GM23338 (cell line): ENCODE data around the gene TRPM7. TPM values are rescaled to one million over a fixed set of nuclear protein-coding genes. Genes with fewer than 3 reads are reported as not detected.

ENCODE experiments used
- ATAC-seq: fragments of 200-7000 bp; cut with Tn5 transposase; 3 replicates; pipeline ENCODE4 v1.9.1; 2020
- DNase-seq: peaks from one replicate; pipeline ENCODE4 v3.0.0-alpha.2; 2015; ENCODE audit warnings: low spot score
- H2AFZ ChIP-seq: fragments of 200-600 bp; sonication (generic); 2 replicates; pipeline ENCODE4 v1.8.0; 2016; ENCODE audit warnings: antibody characterized with exemption, mild to moderate bottlenecking, moderate library complexity
- H3F3A ChIP-seq: fragments of 200-600 bp; sonication (generic); replicated peaks from 2 replicates; pipeline ENCODE4 v1.8.0; 2017; ENCODE audit warnings: antibody characterized with exemption, mixed run types, low read depth
- H3K27ac ChIP-seq: fragments of 200-600 bp; sonication (generic); 2 replicates; pipeline ENCODE4 v1.6.1; 2016; ENCODE audit warnings: low read depth
- H3K27me3 ChIP-seq: fragments of 200-600 bp; sonication (generic); 2 replicates; pipeline ENCODE4 v1.8.0; 2016; ENCODE audit warnings: mild to moderate bottlenecking, mixed run types, moderate library complexity; ENCODE audit not compliant: insufficient read depth
- H3K36me3 ChIP-seq: fragments of 200-600 bp; sonication (generic); 2 replicates; pipeline ENCODE4 v1.8.0; 2016; ENCODE audit warnings: mild to moderate bottlenecking; ENCODE audit not compliant: insufficient read depth
- H3K4me1 ChIP-seq: fragments of 200-600 bp; sonication (generic); 2 replicates; pipeline ENCODE4 v1.8.0; 2016; ENCODE audit warnings: mild to moderate bottlenecking, moderate library complexity; ENCODE audit not compliant: insufficient read depth
- H3K4me2 ChIP-seq: fragments of 200-600 bp; sonication (generic); 2 replicates; pipeline ENCODE4 v1.7.1; 2017; ENCODE audit warnings: mixed run types
- H3K4me3 ChIP-seq: fragments of 200-600 bp; sonication (generic); 2 replicates; pipeline ENCODE4 v1.6.1; 2016; ENCODE audit warnings: mixed run types
- H3K79me2 ChIP-seq: fragments of 200-600 bp; sonication (generic); replicated peaks from 2 replicates; pipeline ENCODE4 v1.8.0; 2017; ENCODE audit warnings: mild to moderate bottlenecking; ENCODE audit not compliant: insufficient read depth
- H3K9me2 ChIP-seq: fragments of 200-600 bp; sonication (generic); 2 replicates; pipeline ENCODE4 v1.8.0; 2017; ENCODE audit not compliant: insufficient read depth
- H4K20me1 ChIP-seq: fragments of 200-600 bp; sonication (generic); replicated peaks from 2 replicates; pipeline ENCODE4 v1.8.0; 2017; ENCODE audit warnings: mild to moderate bottlenecking; ENCODE audit not compliant: insufficient read depth
- H3K27ac Mint-ChIP-seq: 2 replicates; pipeline ENCODE4 v1.8.0; 2020; ENCODE audit warnings: inconsistent platforms, mild to moderate bottlenecking, moderate library complexity, mixed read lengths
- H3K27me3 Mint-ChIP-seq: 3 replicates; pipeline ENCODE4 v1.8.0; 2022; ENCODE audit warnings: low read depth, mild to moderate bottlenecking, moderate library complexity, mixed read lengths, inconsistent platforms; ENCODE audit not compliant: insufficient read depth, poor library complexity
- H3K36me3 Mint-ChIP-seq: 3 replicates; pipeline ENCODE4 v1.8.0; 2021; ENCODE audit warnings: low read depth, mild to moderate bottlenecking, inconsistent platforms, moderate library complexity, mixed read lengths
- H3K4me1 Mint-ChIP-seq: 3 replicates; pipeline ENCODE4 v1.8.0; 2020; ENCODE audit warnings: mild to moderate bottlenecking, inconsistent platforms, mixed read lengths
- H3K4me3 Mint-ChIP-seq: 3 replicates; pipeline ENCODE4 v1.8.0; 2021; ENCODE audit warnings: moderate library complexity, mild to moderate bottlenecking, inconsistent platforms, mixed read lengths
- H3K9me3 Mint-ChIP-seq: 3 replicates; pipeline ENCODE4 v1.8.0; 2020; ENCODE audit warnings: moderate library complexity, mild to moderate bottlenecking, inconsistent platforms, mixed read lengths
- CREB1 ChIP-seq: fragments of 250-450 bp; sonication (Bioruptor Pico); IDR thresholded peaks from 2 replicates; pipeline ENCODE4 v1.5.0; 2020; ENCODE audit warnings: low read depth, mild to moderate bottlenecking, moderate library complexity
- CTCF ChIP-seq, 2 experiments: fragments of 200-600 bp in 1 of 2; sonication (generic) in 1 of 2; conservative IDR thresholded peaks; 2 replicates each; pipeline versions ENCODE4 v1.5.1 to v1.6.1; 2016 to 2017; ENCODE audit warnings: antibody characterized with exemption in 2 of 2, low read depth in 2 of 2, mild to moderate bottlenecking in 2 of 2, moderate library complexity in 1 of 2
- EZH2 ChIP-seq: fragments of 200-600 bp; sonication (generic); IDR thresholded peaks from one replicate; pipeline ENCODE4 v1.8.0; 2017; ENCODE audit warnings: antibody characterized with exemption, mild to moderate bottlenecking, low read depth; ENCODE audit not compliant: unreplicated experiment
- EZH2phosphoT487 ChIP-seq: fragments of 200-600 bp; sonication (generic); IDR thresholded peaks from one replicate; pipeline ENCODE4 v1.8.1; 2018; ENCODE audit warnings: antibody characterized with exemption; ENCODE audit not compliant: unreplicated experiment
- JUNB ChIP-seq: IDR thresholded peaks from one replicate; pipeline ENCODE4 v1.6.1; 2016; ENCODE audit warnings: antibody characterized with exemption; ENCODE audit not compliant: unreplicated experiment
- NANOG ChIP-seq: IDR thresholded peaks from 2 replicates; pipeline ENCODE4 v1.6.1; 2016; ENCODE audit warnings: antibody characterized with exemption, borderline replicate concordance
- POLR2AphosphoS5 ChIP-seq: IDR thresholded peaks from 2 replicates; pipeline ENCODE4 v1.6.1; 2016; ENCODE audit warnings: antibody characterized with exemption, low read depth
- REST ChIP-seq: IDR thresholded peaks from one replicate; pipeline ENCODE4 v1.6.1; 2018; ENCODE audit warnings: antibody characterized with exemption; ENCODE audit not compliant: unreplicated experiment
- STAT1 ChIP-seq: IDR thresholded peaks from one replicate; pipeline ENCODE4 v1.6.1; 2016; ENCODE audit warnings: antibody characterized with exemption; ENCODE audit not compliant: unreplicated experiment
- ZNF114 ChIP-seq: fragments of 250-450 bp; sonication (Bioruptor Pico); IDR thresholded peaks from 2 replicates; pipeline ENCODE4 v1.5.0; 2020; ENCODE audit warnings: mild to moderate bottlenecking, moderate library complexity
- ZNF331 ChIP-seq: fragments of 250-450 bp; sonication (Bioruptor Pico); IDR thresholded peaks from 2 replicates; pipeline ENCODE4 v1.5.0; 2020; ENCODE audit warnings: low read depth, mild to moderate bottlenecking, moderate library complexity
- polyA plus RNA-seq: library from polyadenylated mRNA; unstranded; fragments of >200 nt; fragmentation: Nextera tagmentation; extraction: Ambion mirVana; gene quantifications from 2 replicates; pipeline ENCODE4 v1.2.1, GENCODE V29; 2016
- total RNA-seq: library from RNA; depleted of rRNA; stranded (reverse); fragments of >200 nt; shearing (Covaris generic); gene quantifications from 2 replicates; pipeline ENCODE4 v1.2.3, GENCODE V29; 2014
- TF ChIP-seq, protein P1 (sequence below): IDR thresholded peaks from 2 replicates; pipeline ENCODE4 v1.6.1; 2016; ENCODE audit warnings: antibody characterized with exemption
- TF ChIP-seq, protein P2 (sequence below): fragments of 250-450 bp; sonication (Bioruptor Pico); IDR thresholded peaks from 2 replicates; pipeline ENCODE4 v1.5.0; 2020; ENCODE audit warnings: mild to moderate bottlenecking, moderate library complexity

TRPM7 gene
- total and polyA plus RNA-seq, 2 experiments from 2014 or later = 8.3 to 41.0 TPM

GRCh38 chr15:50562735-50563640 is 123.6 kb downstream of the TRPM7 start:
- no peak overlapping the region for H3K4me3 Mint-ChIP-seq

More at GRCh38 chr15:50562735-50563640, 123.6 kb downstream of the TRPM7 start:
- Histone ChIP-seq H3K79me2 (no peaks in the 10 kb centered on the region; the same call in 1 of the 2 replicates), H4K20me1 (peaks cover 4% of the 10 kb centered on the region), H3K9me2 (no peaks in the 10 kb centered on the region), H3K36me3 (peaks cover 19% of the 10 kb centered on the region), H3K4me2 (no peak overlapping the region), H3K4me3 (no peak overlapping the region), H3K27ac (no peak overlapping the region; the same call in 1 of the 2 replicates), H3F3A (no peaks in the 10 kb centered on the region), H3K4me1 (no peaks in the 10 kb centered on the region), H2AFZ (no peak overlapping the region), H3K27me3 (no peaks in the 10 kb centered on the region)
- Mint-ChIP-seq H3K27me3 (no peaks in the 10 kb centered on the region), H3K36me3 (peaks cover 14% of the 10 kb centered on the region; the same call in 1 of the 3 replicates), H3K27ac (no peak overlapping the region; the same call in 1 of the 2 replicates), H3K4me1 (no peaks in the 10 kb centered on the region), H3K9me3 (no peaks in the 10 kb centered on the region)
- no peak for TF ChIP-seq STAT1
- no peak for TF ChIP-seq REST
- no peak for TF ChIP-seq NANOG
- no peak for TF ChIP-seq EZH2phosphoT487
- no peak for TF ChIP-seq JUNB
- TF ChIP-seq CREB1 (CRISPR knock-in tag) = no peak
- no peak for TF ChIP-seq ZNF331
- TF ChIP-seq POLR2AphosphoS5 = no peak
- TF ChIP-seq, protein P1, sequence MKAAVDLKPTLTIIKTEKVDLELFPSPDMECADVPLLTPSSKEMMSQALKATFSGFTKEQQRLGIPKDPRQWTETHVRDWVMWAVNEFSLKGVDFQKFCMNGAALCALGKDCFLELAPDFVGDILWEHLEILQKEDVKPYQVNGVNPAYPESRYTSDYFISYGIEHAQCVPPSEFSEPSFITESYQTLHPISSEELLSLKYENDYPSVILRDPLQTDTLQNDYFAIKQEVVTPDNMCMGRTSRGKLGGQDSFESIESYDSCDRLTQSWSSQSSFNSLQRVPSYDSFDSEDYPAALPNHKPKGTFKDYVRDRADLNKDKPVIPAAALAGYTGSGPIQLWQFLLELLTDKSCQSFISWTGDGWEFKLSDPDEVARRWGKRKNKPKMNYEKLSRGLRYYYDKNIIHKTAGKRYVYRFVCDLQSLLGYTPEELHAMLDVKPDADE = no peak
- TF ChIP-seq, protein P2, sequence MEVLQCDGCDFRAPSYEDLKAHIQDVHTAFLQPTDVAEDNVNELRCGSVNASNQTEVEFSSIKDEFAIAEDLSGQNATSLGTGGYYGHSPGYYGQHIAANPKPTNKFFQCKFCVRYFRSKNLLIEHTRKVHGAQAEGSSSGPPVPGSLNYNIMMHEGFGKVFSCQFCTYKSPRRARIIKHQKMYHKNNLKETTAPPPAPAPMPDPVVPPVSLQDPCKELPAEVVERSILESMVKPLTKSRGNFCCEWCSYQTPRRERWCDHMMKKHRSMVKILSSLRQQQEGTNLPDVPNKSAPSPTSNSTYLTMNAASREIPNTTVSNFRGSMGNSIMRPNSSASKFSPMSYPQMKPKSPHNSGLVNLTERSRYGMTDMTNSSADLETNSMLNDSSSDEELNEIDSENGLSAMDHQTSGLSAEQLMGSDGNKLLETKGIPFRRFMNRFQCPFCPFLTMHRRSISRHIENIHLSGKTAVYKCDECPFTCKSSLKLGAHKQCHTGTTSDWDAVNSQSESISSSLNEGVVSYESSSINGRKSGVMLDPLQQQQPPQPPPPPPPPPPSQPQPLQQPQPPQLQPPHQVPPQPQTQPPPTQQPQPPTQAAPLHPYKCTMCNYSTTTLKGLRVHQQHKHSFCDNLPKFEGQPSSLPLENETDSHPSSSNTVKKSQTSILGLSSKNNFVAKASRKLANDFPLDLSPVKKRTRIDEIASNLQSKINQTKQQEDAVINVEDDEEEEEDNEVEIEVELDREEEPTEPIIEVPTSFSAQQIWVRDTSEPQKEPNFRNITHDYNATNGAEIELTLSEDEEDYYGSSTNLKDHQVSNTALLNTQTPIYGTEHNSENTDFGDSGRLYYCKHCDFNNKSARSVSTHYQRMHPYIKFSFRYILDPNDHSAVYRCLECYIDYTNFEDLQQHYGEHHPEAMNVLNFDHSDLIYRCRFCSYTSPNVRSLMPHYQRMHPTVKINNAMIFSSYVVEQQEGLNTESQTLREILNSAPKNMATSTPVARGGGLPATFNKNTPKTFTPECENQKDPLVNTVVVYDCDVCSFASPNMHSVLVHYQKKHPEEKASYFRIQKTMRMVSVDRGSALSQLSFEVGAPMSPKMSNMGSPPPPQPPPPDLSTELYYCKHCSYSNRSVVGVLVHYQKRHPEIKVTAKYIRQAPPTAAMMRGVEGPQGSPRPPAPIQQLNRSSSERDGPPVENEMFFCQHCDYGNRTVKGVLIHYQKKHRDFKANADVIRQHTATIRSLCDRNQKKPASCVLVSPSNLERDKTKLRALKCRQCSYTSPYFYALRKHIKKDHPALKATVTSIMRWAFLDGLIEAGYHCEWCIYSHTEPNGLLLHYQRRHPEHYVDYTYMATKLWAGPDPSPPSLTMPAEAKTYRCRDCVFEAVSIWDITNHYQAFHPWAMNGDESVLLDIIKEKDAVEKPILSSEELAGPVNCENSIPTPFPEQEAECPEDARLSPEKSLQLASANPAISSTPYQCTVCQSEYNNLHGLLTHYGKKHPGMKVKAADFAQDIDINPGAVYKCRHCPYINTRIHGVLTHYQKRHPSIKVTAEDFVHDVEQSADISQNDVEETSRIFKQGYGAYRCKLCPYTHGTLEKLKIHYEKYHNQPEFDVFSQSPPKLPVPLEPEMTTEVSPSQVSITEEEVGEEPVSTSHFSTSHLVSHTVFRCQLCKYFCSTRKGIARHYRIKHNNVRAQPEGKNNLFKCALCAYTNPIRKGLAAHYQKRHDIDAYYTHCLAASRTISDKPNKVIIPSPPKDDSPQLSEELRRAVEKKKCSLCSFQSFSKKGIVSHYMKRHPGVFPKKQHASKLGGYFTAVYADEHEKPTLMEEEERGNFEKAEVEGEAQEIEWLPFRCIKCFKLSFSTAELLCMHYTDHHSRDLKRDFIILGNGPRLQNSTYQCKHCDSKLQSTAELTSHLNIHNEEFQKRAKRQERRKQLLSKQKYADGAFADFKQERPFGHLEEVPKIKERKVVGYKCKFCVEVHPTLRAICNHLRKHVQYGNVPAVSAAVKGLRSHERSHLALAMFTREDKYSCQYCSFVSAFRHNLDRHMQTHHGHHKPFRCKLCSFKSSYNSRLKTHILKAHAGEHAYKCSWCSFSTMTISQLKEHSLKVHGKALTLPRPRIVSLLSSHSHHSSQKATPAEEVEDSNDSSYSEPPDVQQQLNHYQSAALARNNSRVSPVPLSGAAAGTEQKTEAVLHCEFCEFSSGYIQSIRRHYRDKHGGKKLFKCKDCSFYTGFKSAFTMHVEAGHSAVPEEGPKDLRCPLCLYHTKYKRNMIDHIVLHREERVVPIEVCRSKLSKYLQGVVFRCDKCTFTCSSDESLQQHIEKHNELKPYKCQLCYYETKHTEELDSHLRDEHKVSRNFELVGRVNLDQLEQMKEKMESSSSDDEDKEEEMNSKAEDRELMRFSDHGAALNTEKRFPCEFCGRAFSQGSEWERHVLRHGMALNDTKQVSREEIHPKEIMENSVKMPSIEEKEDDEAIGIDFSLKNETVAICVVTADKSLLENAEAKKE (CRISPR knock-in tag) = no peak
- no peak for TF ChIP-seq EZH2
- no peak for TF ChIP-seq ZNF114
- no peak for TF ChIP-seq CTCF (conservative IDR thresholded peaks at IDR 0.05; ENCODE audit: low read depth in 2 of 2)
- no peak for ATAC-seq
- no peak for DNase-seq
